GM19193 (cell line): ENCODE measurements around the gene APOBEC3F.

Experiments
- POLR2A ChIP-seq: IDR thresholded peaks from 4 replicates; pipeline ENCODE4 v1.6.1; 2011; ENCODE audit not compliant: insufficient read depth, insufficient read length; ENCODE audit errors: extremely low read depth

Gene APOBEC3F

GRCh38 chr22:39028281-39028680 is 12.4 kb upstream of the APOBEC3F start:
- TF ChIP-seq POLR2A = no peak

- no peak for TF ChIP-seq POLR2A
Observed at GRCh38 chr22:39029227-39029626, 11.4 kb upstream of the APOBEC3F start.

- no peak for TF ChIP-seq POLR2A
Observed at GRCh38 chr22:39030705-39031104, 10.0 kb upstream of the APOBEC3F start.

DNA sequence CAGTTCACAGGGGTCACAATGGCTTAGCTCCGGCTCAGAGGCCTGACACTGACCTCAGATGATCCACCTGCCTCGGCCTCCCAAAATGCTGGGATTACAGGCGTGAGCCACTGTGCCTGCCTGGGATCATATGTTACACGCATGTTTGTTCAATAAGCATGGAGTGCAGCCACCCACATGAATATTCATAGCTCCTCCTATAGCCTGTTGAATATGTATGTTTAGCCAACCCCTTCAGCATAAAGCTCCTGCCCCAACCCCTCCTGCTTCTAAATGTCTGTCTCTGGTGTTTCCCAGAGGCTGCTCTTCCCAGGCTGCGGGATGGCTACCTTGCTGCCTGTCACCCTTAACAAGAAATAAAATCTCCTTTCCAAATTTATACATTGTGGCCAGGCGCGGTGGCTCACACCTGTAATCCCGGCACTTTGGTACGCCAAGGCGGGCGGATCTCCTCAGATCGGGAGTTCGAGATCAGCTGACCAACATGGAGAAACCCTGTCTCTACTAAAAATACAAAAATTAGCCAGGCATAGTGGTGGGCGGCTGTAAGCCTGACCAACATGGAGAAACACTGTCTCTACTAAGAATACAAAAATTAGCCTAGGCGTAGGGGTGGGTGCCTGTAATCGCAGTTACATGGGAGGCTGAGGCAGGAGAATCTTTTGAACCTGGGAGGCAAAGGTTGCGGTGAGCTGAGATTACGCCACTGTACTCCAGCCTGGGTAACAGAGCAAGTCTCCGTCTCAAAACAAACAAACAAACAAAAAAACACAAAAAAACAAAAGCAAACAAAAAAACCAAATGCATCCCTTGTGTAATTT is 1.1 kb upstream of the APOBEC3F start:
- TF ChIP-seq POLR2A = no peak

DNA sequence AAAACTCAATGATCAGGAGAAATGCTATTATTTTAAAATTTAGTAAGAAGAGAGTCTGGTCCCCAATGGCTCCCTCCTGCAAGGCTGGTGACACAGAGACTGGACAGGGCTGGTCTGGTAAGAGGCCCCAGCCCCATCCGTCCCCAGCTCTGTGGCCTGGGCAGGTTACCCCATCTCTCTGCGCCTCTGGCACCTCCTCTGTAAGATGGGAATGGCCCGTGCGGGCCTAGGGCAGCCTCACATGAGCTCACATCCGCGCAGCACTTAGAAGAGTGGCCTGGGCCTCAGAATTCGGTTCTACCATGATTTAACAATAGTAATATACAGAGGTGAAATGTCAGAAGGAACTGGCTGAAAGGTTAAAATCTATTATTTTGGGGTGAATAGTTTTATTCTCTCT is 1.2 kb downstream of the APOBEC3F start:
- no peak for TF ChIP-seq POLR2A

- TF ChIP-seq POLR2A = no peak
Observed at GRCh38 chr22:39055658-39056057, 15.0 kb downstream of the APOBEC3F start.

GRCh38 chr22:39066442-39067276 is 26.0 kb downstream of the APOBEC3F start:
- peak; percentile 64 for TF ChIP-seq POLR2A

- peak; percentile 24 for TF ChIP-seq POLR2A
Observed at GRCh38 chr22:39068033-39068785, 27.5 kb downstream of the APOBEC3F start.

DNA sequence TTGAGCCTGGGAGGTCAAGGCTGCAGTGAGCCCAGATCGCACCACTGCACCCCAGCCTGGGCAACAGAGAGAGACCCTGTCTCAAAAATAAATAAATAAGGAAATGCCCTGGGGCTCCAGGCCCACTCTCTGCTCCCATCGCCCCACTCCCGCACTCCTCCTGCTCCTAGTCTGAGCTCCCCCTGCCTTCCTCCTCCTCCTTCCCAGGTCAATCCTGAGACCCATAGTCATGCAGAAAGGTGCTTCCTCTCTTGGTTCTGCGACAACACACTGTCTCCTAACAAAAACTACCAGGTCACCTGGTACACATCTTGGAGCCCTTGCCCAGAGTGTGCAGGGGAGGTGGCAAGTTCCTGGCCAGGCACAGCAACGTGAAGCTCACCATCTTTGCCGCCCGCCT is 29.5 kb downstream of the APOBEC3F start:
- TF ChIP-seq POLR2A = no peak

- peak; percentile 33 for TF ChIP-seq POLR2A
Observed at GRCh38 chr22:39072581-39072981, 31.9 kb downstream of the APOBEC3F start.

GRCh38 chr22:39073981-39074380 is 33.3 kb downstream of the APOBEC3F start:
- TF ChIP-seq POLR2A = no peak

DNA sequence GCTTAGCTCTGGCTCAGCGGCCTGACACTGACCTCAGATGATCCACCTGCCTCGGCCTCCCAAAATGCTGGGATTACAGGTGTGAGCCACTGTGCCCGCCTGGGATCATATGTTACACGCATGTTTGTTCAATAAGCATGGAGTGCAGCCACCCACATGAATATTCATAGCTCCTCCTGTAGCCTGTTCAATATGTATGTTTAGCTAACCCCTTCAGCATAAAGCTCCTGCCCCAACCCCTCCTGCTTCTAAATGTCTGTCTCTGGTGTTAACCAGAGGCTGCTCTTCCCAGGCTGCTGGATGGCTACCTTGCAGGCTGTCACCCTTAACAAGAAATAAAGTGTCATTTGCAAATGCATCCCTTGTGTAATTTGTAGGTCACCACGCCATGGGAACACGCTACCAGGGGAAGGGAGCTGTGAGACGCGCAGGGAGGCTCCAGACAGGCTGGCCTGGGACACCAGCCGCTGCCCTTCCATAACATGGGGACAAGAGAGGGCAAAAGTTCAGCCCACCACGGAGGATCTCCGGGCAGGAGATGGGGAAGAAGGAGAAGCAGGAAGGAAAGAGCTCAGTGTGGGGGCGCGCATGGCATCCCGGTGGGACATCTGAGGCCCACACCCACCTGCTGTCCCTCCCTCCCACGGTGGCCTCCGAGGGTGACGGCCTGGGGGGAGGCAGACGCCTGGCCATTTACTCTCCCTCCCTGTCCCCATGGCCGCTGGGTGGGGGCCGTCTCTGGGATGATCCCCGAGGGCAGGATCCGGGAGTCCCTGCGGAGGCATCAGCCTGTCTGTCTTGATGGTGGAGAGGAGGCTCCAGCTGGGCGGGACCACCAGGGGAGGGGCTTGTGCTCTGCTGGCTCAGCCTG is 35.7 kb downstream of the APOBEC3F start:
- TF ChIP-seq POLR2A = peak; percentile 37

- peak; percentile 58 for TF ChIP-seq POLR2A
Observed at GRCh38 chr22:39077026-39077840, 36.6 kb downstream of the APOBEC3F start, which contains the start of gene APOBEC3G. Gene APOBEC3G (plus strand): TSS chr22:39077275. CDS start chr22:39077362, 87 bp downstream.
